ENCODE measurements around the gene UBE2QL1.
A peak's percentile ranks its signal among the peaks of the same experiment; 100 is the strongest.

Gene UBE2QL1

GRCh38 chr5:6501701-6502100, 53.0 kb downstream of the UBE2QL1 start:
- DNase-seq, result no peak

- DNase-seq, result no peak
Observed at GRCh38 chr5:6502421-6502820, 53.8 kb downstream of the UBE2QL1 start.

- no peak for DNase-seq
Observed at GRCh38 chr5:6503342-6503741, 54.7 kb downstream of the UBE2QL1 start.

- DNase-seq, result peak; percentile 93
Observed at GRCh38 chr5:6504677-6505415, 56.2 kb downstream of the UBE2QL1 start.

- DNase-seq, result no peak
Observed at GRCh38 chr5:6505416-6505755, 56.7 kb downstream of the UBE2QL1 start.

GRCh38 chr5:6505783-6506557, 57.3 kb downstream of the UBE2QL1 start:
- no peak for DNase-seq

- no peak for DNase-seq
Observed at GRCh38 chr5:6506611-6507010, 58.0 kb downstream of the UBE2QL1 start.

GRCh38 chr5:6508931-6509330, 60.3 kb downstream of the UBE2QL1 start:
- DNase-seq, result no peak

GRCh38 chr5:6510132-6510531, 61.5 kb downstream of the UBE2QL1 start:
- no peak for DNase-seq

GRCh38 chr5:6510973-6511372, 62.3 kb downstream of the UBE2QL1 start:
- DNase-seq, result no peak

- peak; percentile 73 for DNase-seq
Observed at GRCh38 chr5:6515812-6516211, 67.2 kb downstream of the UBE2QL1 start.

GRCh38 chr5:6516823-6517222, 68.2 kb downstream of the UBE2QL1 start:
- peak; percentile 68 for DNase-seq

GRCh38 chr5:6517510-6517909, 68.9 kb downstream of the UBE2QL1 start:
- DNase-seq, result no peak

- DNase-seq, result no peak
Observed at GRCh38 chr5:6518298-6519057, 69.8 kb downstream of the UBE2QL1 start.

GRCh38 chr5:6520201-6520600, 71.5 kb downstream of the UBE2QL1 start:
- DNase-seq, result no peak

- no peak for DNase-seq
Observed at GRCh38 chr5:6522331-6522730, 73.7 kb downstream of the UBE2QL1 start.

- no peak for DNase-seq
Observed at GRCh38 chr5:6522923-6523322, 74.3 kb downstream of the UBE2QL1 start.

- no peak for DNase-seq
Observed at GRCh38 chr5:6525422-6525821, 76.8 kb downstream of the UBE2QL1 start.

GRCh38 chr5:6525910-6526309, 77.3 kb downstream of the UBE2QL1 start:
- DNase-seq, result peak; percentile 65

- DNase-seq, result no peak
Observed at GRCh38 chr5:6527749-6528455, 79.2 kb downstream of the UBE2QL1 start.

GRCh38 chr5:6535594-6535993, 86.9 kb downstream of the UBE2QL1 start:
- DNase-seq, result no peak

- DNase-seq, result no peak
Observed at GRCh38 chr5:6539060-6539459, 90.4 kb downstream of the UBE2QL1 start.
